HCT116 (cell line): Measurements from ENCODE around the gene PHKA2. TPM values are rescaled to one million over a fixed set of nuclear protein-coding genes. Genes with fewer than 3 reads are reported as not detected.

Experiments used
- ATAC-seq: fragments of 200-7000 bp; cut with Tn5 transposase; 2 replicates; pipeline ENCODE4 v1.9.1; 2020; ENCODE audit warnings: mild to moderate bottlenecking, moderate library complexity
- BruUV-seq: library from RNA; stranded (reverse); fragments of 400-500 nt; replicated peaks from 2 replicates; lab custom pipeline; 2021; lab: Mats Ljungman, UMichigan
- CTCF ChIA-PET: fragments of 300-600 bp; sonication (Branson Sonifier 250); formaldehyde crosslinking; loops from one replicate; lab custom pipeline; 2021; ENCODE audit warnings: antibody characterized with exemption; lab: Charles Lee
- POLR2A ChIA-PET: fragments of 300-600, 350-600 bp; sonication (Branson Sonifier 250); formaldehyde crosslinking; loops from one replicate; lab custom pipeline; 2021; ENCODE audit warnings: antibody characterized with exemption; lab: Charles Lee
- RAD21 ChIA-PET, 2 experiments: fragments of 300-600 bp; sonication (Branson Sonifier 250); formaldehyde crosslinking; loops; one replicate each; lab custom pipeline; 2023; ENCODE audit warnings: low total read pairs in 2 of 2; ENCODE audit not compliant: uncharacterized antibody in 2 of 2, unreplicated experiment in 2 of 2, low non-redundant PET in 1 of 2; lab: Charles Lee
- DNase-seq: peaks from one replicate; pipeline ENCODE4 v3.0.0-alpha.2; 2010; ENCODE audit warnings: low read depth, low spot score
- H2AFZ ChIP-seq: fragments of 200-600 bp; shearing (Covaris generic), sonication (generic); 2 replicates; pipeline ENCODE4 v1.6.1; 2017; ENCODE audit warnings: low read depth, mixed run types, mixed read lengths, antibody characterized with exemption, low read length; ENCODE audit not compliant: poor library complexity, severe bottlenecking
- H3K27ac ChIP-seq: 2 replicates; pipeline ENCODE4 v1.5.1; 2012; ENCODE audit warnings: low read depth, low read length
- H3K27me3 ChIP-seq: fragments of 200-600 bp; sonication (generic); 2 replicates; pipeline ENCODE4 v1.6.1; 2016; ENCODE audit warnings: mixed run types, low read length, mixed read lengths; ENCODE audit not compliant: insufficient read depth
- H3K36me3 ChIP-seq, 2 experiments: fragments of 200-500 bp in 1 of 2; fragments of 200-600 bp in 1 of 2; sonication (Bioruptor generic) in 1 of 2; sonication (generic) in 1 of 2; 2 replicates each; pipeline versions ENCODE4 v1.5.1 to v1.6.1; 2014 to 2016; ENCODE audit warnings: low read length in 2 of 2, inconsistent platforms in 1 of 2, mixed read lengths in 1 of 2, mixed run types in 1 of 2; ENCODE audit not compliant: insufficient read depth in 2 of 2, control insufficient read depth in 1 of 2
- H3K4me1 ChIP-seq, 2 experiments: fragments of 200-600 bp in 1 of 2; sonication (generic) in 1 of 2; 2 replicates each; pipeline versions ENCODE4 v1.5.1 to v1.6.1; 2012 to 2017; ENCODE audit warnings: low read length in 2 of 2, inconsistent platforms in 1 of 2, mild to moderate bottlenecking in 1 of 2, mixed read lengths in 1 of 2, mixed run types in 1 of 2, moderate library complexity in 1 of 2; ENCODE audit not compliant: insufficient read depth in 2 of 2, control insufficient read depth in 1 of 2
- H3K4me2 ChIP-seq: fragments of 200-600 bp; sonication (generic); 2 replicates; pipeline ENCODE4 v1.6.1; 2017; ENCODE audit warnings: mixed run types, low read length, mixed read lengths
- H3K4me3 ChIP-seq, 2 experiments: fragments of 200-600 bp in 1 of 2; sonication (generic) in 1 of 2; replicated peaks in 1 of 2; 2 replicates each; pipeline ENCODE4 v1.5.1; 2011 to 2016; ENCODE audit warnings: low read length in 2 of 2, control low read depth in 1 of 2, low read depth in 1 of 2, mild to moderate bottlenecking in 1 of 2, mixed read lengths in 1 of 2, mixed run types in 1 of 2
- H3K79me2 ChIP-seq: fragments of 200-600 bp; sonication (generic); 2 replicates; pipeline ENCODE4 v1.6.1; 2017; ENCODE audit warnings: mild to moderate bottlenecking, mixed run types, low read length, moderate library complexity, mixed read lengths; ENCODE audit not compliant: insufficient read depth
- H3K9ac ChIP-seq: fragments of 200-600 bp; sonication (generic); 2 replicates; pipeline ENCODE4 v1.6.1; 2016; ENCODE audit warnings: low read length, mixed read lengths
- H3K9me2 ChIP-seq: fragments of 200-600 bp; sonication (generic), shearing (Covaris generic); 2 replicates; pipeline ENCODE4 v1.6.1; 2017; ENCODE audit warnings: mixed run types, mild to moderate bottlenecking, moderate library complexity; ENCODE audit not compliant: insufficient read depth
- H3K9me3 ChIP-seq, 2 experiments: fragments of 200-500 bp in 1 of 2; fragments of 200-600 bp in 1 of 2; sonication (Bioruptor generic) in 1 of 2; sonication (generic) in 1 of 2; 2 replicates each; pipeline ENCODE4 v1.6.1; 2014 to 2017; ENCODE audit warnings: low read length in 2 of 2, mixed read lengths in 2 of 2, inconsistent platforms in 1 of 2, low read depth in 1 of 2, mild to moderate bottlenecking in 1 of 2, mixed run types in 1 of 2, moderate library complexity in 1 of 2; ENCODE audit not compliant: control insufficient read depth in 1 of 2, insufficient read depth in 1 of 2
- H4K20me1 ChIP-seq: fragments of 200-600 bp; sonication (generic), shearing (Covaris generic); 2 replicates; pipeline ENCODE4 v1.6.1; 2017; ENCODE audit warnings: mixed run types, mild to moderate bottlenecking, moderate library complexity; ENCODE audit not compliant: insufficient read depth
- CEBPB ChIP-seq: IDR thresholded peaks from 2 replicates; pipeline ENCODE4 v1.6.1; 2012; ENCODE audit warnings: low read depth
- ELF1 ChIP-seq: IDR thresholded peaks from 2 replicates; pipeline ENCODE4 v1.6.1; 2012; ENCODE audit warnings: low read depth, borderline replicate concordance
- EZH2 ChIP-seq: fragments of 200-600 bp; sonication (generic); IDR thresholded peaks from 2 replicates; pipeline ENCODE4 v1.6.1; 2017; ENCODE audit warnings: antibody characterized with exemption, mixed run types
- EZH2phosphoT487 ChIP-seq: fragments of 200-600 bp; IDR thresholded peaks from 2 replicates; pipeline ENCODE4 v1.6.1; 2018; ENCODE audit warnings: antibody characterized with exemption, borderline replicate concordance
- POLR2AphosphoS5 ChIP-seq: IDR thresholded peaks from 2 replicates; pipeline ENCODE4 v1.6.1; 2011; ENCODE audit warnings: mild to moderate bottlenecking, low read depth, low read length, moderate library complexity
- RAD21 ChIP-seq: IDR thresholded peaks from 2 replicates; pipeline ENCODE4 v1.6.1; 2012; ENCODE audit warnings: low read depth, mild to moderate bottlenecking
- REST ChIP-seq: IDR thresholded peaks from 2 replicates; pipeline ENCODE4 v1.6.1; 2012; ENCODE audit warnings: low read depth
- SIN3A ChIP-seq: IDR thresholded peaks from 2 replicates; pipeline ENCODE4 v1.6.1; 2012; ENCODE audit warnings: low read depth
- TCF7L2 ChIP-seq: IDR thresholded peaks from 2 replicates; pipeline ENCODE4 v1.7.0; 2011; ENCODE audit warnings: borderline replicate concordance, inconsistent platforms; ENCODE audit not compliant: insufficient read depth, insufficient read length; ENCODE audit errors: extremely low read depth
- intact Hi-C: fragments of 100-400 bp; cut with micrococcal nuclease; formaldehyde crosslinking; loops from 2 replicates; pipeline ENCODE4 v1.10.0; 2022
- total RNA-seq: library from RNA; stranded (reverse); gene quantifications from one replicate; pipeline ENCODE4 v1.2.1, GENCODE V29; 2021; ENCODE audit not compliant: unreplicated experiment
- TF ChIP-seq, protein P1 (sequence below): IDR thresholded peaks from 2 replicates; pipeline ENCODE4 v1.6.1; 2012

PHKA2 gene
- total RNA-seq, 1 experiment from 2014 or later: 23.8 TPM

- CTCF ChIA-PET: no interaction called here
- no peak overlapping the region for H3K4me2 ChIP-seq
- H3K36me3 ChIP-seq: no peaks in the 10 kb centered on the region
- H3K27ac ChIP-seq: no peak overlapping the region
- BruUV-seq: no TSS peak
- H3K9ac ChIP-seq: no peak overlapping the region
- no peaks in the 10 kb centered on the region for H3K79me2 ChIP-seq
- peaks cover 12 to 21% of the 10 kb centered on the region in 2 experiments for H3K4me1 ChIP-seq
- no peak for ATAC-seq
- TF ChIP-seq REST: no peak
- TF ChIP-seq TCF7L2: no peak
- no peak for TF ChIP-seq RAD21
- TF ChIP-seq, protein P1, sequence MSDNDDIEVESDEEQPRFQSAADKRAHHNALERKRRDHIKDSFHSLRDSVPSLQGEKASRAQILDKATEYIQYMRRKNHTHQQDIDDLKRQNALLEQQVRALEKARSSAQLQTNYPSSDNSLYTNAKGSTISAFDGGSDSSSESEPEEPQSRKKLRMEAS: no peak
- TF ChIP-seq POLR2AphosphoS5: no peak
- TF ChIP-seq SIN3A: no peak
- no peak for TF ChIP-seq EZH2
- TF ChIP-seq ELF1: no peak
- no peak for TF ChIP-seq CEBPB
- no peak for TF ChIP-seq EZH2phosphoT487
- H2AFZ ChIP-seq: no peak overlapping the region
- no peak overlapping the region for H3K4me3 ChIP-seq
- RAD21 ChIA-PET: no interaction called here
- intact Hi-C loops: loop anchor here (5.0 kb wide), 2 partner anchors 208 to 493 kb away; no protein-coding TSS in a partner anchor
- no peaks in the 10 kb centered on the region for H3K9me2 ChIP-seq
- POLR2A ChIA-PET: no interaction called here
- no peaks in the 10 kb centered on the region for H3K9me3 ChIP-seq
- no peaks in the 10 kb centered on the region for H3K27me3 ChIP-seq
- no peak for DNase-seq
- no peaks in the 10 kb centered on the region for H4K20me1 ChIP-seq
Measured at GRCh38 chrX:18884916-18885315, 99.0 kb downstream of the PHKA2 start.
